ENCODE data around the gene NRAS. TPM values are rescaled to one million over a fixed set of nuclear protein-coding genes. Genes with fewer than 3 reads are reported as not detected.

The NRAS gene
- 13.2 and 45.2 TPM in 2 replicates for total RNA-seq (ENCODE audit: low replicate concordance)

GRCh38 chr1:114716304-114717170 is at the start of gene NRAS:
Gene NRAS, minus strand, starts transcription at chr1:114716771. Its CDS starts 611 bp downstream, at chr1:114716160.

GRCh38 chr1:114757455-114758255 is 41.1 kb upstream of the NRAS start, which contains the start of gene CSDE1:
Gene CSDE1, minus strand, starts transcription at chr1:114757984. Its CDS starts 18,094 bp downstream, at chr1:114739890.

DNA sequence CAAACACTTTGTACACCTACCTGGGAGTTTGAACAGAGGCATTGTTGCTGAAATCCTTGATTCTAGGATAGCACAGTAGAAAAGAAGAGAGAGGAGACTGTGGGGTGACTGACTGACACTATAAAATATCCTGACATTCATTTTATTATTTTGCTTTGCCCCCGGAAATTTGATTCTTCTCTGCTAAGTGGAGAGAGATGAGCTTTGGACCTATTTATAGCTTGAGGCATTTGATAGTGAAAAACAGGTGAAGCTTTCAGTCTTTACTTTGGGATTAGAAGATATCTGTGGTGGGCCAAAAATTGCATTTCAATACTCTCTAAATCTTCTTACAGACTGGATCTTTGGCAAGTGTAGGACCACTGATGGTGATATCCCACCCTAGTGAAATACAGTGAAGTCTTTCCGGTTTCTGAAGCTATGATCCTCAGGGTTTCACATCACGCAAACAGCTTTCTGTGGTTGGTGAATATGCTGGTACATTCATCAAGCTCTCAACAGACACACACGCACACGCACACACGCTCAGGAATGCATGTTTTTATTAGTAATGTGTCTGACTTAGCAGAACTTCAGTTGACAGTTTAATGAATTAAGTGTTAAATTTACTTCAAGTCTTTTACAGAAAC is 21.0 kb downstream of the NRAS start, which contains the start of gene AMPD1:
Gene AMPD1 (minus strand): TSS at position 117 of the 629 bp plus-strand sequence. CDS start 75 bp downstream, at position 42.

GRCh38 chr1:114669562-114670082 is 46.9 kb downstream of the NRAS start, which contains the start of gene DENND2C:
Gene DENND2C, minus strand, starts transcription at chr1:114670049. Its CDS starts 44,065 bp downstream, at chr1:114625984.

Other genes with a start within 250 kb of the NRAS start
- gene TRIM33, start 205.6 kb downstream of the NRAS start, total RNA-seq (ENCODE audit: low replicate concordance) = 13.9 and 15.4 TPM in 2 replicates
- 26.9 and 32.4 TPM in 2 replicates for gene BCAS2, start 135.2 kb downstream of the NRAS start, total RNA-seq (ENCODE audit: low replicate concordance)
- gene DENND2C, start 46.7 kb downstream of the NRAS start, total RNA-seq (ENCODE audit: low replicate concordance) = 0.98 and 1.5 TPM in 2 replicates
- gene AMPD1, start 21.2 kb downstream of the NRAS start, total RNA-seq (ENCODE audit: low replicate concordance) = not detected in 2 replicates
- 785 and 1,500 TPM in 2 replicates for gene CSDE1, start 41.2 kb upstream of the NRAS start, total RNA-seq (ENCODE audit: low replicate concordance)
- 70.6 and 78.4 TPM in 2 replicates for gene SIKE1, start 63.9 kb upstream of the NRAS start, total RNA-seq (ENCODE audit: low replicate concordance)
- gene SYCP1, start 138.1 kb upstream of the NRAS start, total RNA-seq (ENCODE audit: low replicate concordance) = not detected in 2 replicates

All from smooth muscle cell of the coronary artery (primary cell).